Astrocyte (in vitro differentiated cells and primary cell): ENCODE data around the gene ZFP37.
"Not testable (repeated sequence)": the region's sequence is repeated elsewhere in the genome, so short reads cannot be mapped to it uniquely, and the experiment has no call there.

Experiments
- EZH2 ChIP-seq: IDR thresholded peaks from 2 replicates; pipeline ENCODE4 v1.6.1; 2012; ENCODE audit warnings: mild to moderate bottlenecking, low read length, inconsistent platforms; ENCODE audit not compliant: insufficient read depth
- TF ChIP-seq, protein P1 (sequence below): IDR thresholded peaks from 2 replicates; pipeline ENCODE4 v1.5.1; 2011; ENCODE audit warnings: low read depth, mild to moderate bottlenecking, inconsistent platforms, low read length, moderate library complexity; ENCODE audit not compliant: insufficient read depth

DNA sequence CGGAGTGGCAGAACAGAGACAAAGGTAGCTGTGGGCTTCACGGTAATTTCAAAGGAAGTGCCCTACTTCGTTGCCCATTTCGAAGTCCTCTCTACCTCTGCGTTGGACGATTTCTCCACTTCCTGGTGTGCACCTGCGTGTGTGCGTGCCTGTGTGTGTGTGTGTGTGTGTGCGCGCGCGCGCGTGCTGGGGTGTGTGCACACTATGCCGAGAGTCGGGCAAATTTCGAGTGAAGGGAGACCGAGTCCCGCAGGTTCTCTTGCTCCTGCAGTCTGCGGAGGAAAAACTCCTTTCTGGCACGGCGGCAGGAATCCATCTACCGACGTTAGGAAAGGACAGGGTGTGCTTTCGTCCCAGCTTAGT, 32.6 kb upstream of the ZFP37 start:
- TF ChIP-seq, protein P1, sequence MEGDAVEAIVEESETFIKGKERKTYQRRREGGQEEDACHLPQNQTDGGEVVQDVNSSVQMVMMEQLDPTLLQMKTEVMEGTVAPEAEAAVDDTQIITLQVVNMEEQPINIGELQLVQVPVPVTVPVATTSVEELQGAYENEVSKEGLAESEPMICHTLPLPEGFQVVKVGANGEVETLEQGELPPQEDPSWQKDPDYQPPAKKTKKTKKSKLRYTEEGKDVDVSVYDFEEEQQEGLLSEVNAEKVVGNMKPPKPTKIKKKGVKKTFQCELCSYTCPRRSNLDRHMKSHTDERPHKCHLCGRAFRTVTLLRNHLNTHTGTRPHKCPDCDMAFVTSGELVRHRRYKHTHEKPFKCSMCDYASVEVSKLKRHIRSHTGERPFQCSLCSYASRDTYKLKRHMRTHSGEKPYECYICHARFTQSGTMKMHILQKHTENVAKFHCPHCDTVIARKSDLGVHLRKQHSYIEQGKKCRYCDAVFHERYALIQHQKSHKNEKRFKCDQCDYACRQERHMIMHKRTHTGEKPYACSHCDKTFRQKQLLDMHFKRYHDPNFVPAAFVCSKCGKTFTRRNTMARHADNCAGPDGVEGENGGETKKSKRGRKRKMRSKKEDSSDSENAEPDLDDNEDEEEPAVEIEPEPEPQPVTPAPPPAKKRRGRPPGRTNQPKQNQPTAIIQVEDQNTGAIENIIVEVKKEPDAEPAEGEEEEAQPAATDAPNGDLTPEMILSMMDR: not testable (repeated sequence)
- TF ChIP-seq EZH2: not testable (repeated sequence)
